ENCODE data around the gene KIAA1671. TPM values are rescaled to one million over a fixed set of nuclear protein-coding genes. Genes with fewer than 3 reads are reported as not detected.

The KIAA1671 gene
- total RNA-seq, 6 donors from 2014 or later: 30.9 to 57.7 (median 42.1) TPM

DNA sequence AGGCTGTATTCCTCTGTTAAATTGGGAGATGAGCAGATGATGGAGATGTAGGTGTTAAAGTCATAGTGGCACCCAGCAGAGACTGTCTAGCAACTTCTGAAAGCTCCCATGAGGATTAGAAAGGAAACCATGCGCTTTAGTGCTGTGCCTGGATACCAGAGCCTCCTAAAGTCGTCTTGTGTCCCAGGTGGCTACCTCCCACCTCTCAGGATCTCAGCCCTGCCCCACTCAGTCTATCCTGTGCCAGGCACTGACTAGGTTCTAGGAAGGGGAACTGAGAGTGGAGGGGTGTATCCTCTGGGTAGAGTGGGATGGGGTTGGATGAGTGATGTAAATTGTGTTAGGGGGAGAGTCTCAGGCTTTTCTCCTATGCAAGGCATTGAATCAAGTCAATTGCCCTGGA is 60.2 kb downstream of the KIAA1671 start:
- DNase-seq: no peak
- Histone ChIP-seq H3K27ac (peak overlapping the region; percentile 13 to 70 (median 66)), H3K4me3 (no peak overlapping the region), H3K4me1 (peaks cover 12 to 26% (median 21%) of the 10 kb centered on the region in 4 donors), H3K36me3 (no peaks in the 10 kb centered on the region), H3K9me3 (no peaks in the 10 kb centered on the region), H3K27me3 (no peaks in the 10 kb centered on the region)
- 56 to 70% methylated on average over 2 of the region's 2 CpGs for WGBS, 2 donors
- no peak for TF ChIP-seq POLR2AphosphoS5 (IDR thresholded peaks at IDR 0.05)
- TF ChIP-seq POLR2A (IDR thresholded peaks at IDR 0.05): no peak
- TF ChIP-seq EP300 (IDR thresholded peaks at IDR 0.05): no peak
- TF ChIP-seq, protein P1, sequence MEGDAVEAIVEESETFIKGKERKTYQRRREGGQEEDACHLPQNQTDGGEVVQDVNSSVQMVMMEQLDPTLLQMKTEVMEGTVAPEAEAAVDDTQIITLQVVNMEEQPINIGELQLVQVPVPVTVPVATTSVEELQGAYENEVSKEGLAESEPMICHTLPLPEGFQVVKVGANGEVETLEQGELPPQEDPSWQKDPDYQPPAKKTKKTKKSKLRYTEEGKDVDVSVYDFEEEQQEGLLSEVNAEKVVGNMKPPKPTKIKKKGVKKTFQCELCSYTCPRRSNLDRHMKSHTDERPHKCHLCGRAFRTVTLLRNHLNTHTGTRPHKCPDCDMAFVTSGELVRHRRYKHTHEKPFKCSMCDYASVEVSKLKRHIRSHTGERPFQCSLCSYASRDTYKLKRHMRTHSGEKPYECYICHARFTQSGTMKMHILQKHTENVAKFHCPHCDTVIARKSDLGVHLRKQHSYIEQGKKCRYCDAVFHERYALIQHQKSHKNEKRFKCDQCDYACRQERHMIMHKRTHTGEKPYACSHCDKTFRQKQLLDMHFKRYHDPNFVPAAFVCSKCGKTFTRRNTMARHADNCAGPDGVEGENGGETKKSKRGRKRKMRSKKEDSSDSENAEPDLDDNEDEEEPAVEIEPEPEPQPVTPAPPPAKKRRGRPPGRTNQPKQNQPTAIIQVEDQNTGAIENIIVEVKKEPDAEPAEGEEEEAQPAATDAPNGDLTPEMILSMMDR (IDR thresholded peaks at IDR 0.05): no peak
- ATAC-seq (ENCODE audit: low FRiP score in 2 of 2): peak in 1 of 2 donors; percentile 44

DNA sequence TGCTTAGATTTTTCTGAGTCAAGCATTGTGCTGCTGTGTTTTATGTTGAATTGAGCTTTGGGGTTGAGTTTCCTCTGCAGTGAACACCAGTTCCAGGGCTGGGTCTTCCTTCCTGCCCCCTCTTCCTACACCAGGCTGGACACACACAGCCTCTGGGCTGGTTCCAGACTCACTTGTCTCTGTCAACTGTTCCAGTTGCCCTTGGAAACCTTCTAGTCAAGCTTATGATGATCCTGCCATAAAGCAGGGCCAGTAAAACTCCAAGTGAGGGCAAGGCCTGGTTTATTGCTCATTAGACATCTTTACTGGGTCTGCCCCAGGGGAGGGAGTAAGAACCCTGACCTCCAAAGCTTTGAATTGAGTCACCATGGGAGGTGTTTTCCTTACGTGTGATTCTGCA is 61.1 kb downstream of the KIAA1671 start:
- DNase-seq (no peak), ATAC-seq (ENCODE audit: low FRiP score in 2 of 2) (peak in 1 of 2 donors; percentile 36)
- H3K27ac ChIP-seq: peak overlapping the region in 3 of 4 donors; percentile 2 to 70 (median 68)
- TF ChIP-seq POLR2A (IDR thresholded peaks at IDR 0.05) (no peak), EP300 (IDR thresholded peaks at IDR 0.05) (peak in 1 of 4 donors; percentile 25), POLR2AphosphoS5 (IDR thresholded peaks at IDR 0.05) (peak in 1 of 2 donors; percentile 45)
- H3K9me3 ChIP-seq: no peaks in the 10 kb centered on the region
- 74 to 86% methylated on average over 1 of the region's 1 CpG for WGBS, 2 donors
- no peaks in the 10 kb centered on the region for H3K27me3 ChIP-seq
- peaks cover 12 to 33% (median 23%) of the 10 kb centered on the region in 4 donors for H3K4me1 ChIP-seq
- no peak overlapping the region for H3K4me3 ChIP-seq
- H3K36me3 ChIP-seq: no peaks in the 10 kb centered on the region

DNA sequence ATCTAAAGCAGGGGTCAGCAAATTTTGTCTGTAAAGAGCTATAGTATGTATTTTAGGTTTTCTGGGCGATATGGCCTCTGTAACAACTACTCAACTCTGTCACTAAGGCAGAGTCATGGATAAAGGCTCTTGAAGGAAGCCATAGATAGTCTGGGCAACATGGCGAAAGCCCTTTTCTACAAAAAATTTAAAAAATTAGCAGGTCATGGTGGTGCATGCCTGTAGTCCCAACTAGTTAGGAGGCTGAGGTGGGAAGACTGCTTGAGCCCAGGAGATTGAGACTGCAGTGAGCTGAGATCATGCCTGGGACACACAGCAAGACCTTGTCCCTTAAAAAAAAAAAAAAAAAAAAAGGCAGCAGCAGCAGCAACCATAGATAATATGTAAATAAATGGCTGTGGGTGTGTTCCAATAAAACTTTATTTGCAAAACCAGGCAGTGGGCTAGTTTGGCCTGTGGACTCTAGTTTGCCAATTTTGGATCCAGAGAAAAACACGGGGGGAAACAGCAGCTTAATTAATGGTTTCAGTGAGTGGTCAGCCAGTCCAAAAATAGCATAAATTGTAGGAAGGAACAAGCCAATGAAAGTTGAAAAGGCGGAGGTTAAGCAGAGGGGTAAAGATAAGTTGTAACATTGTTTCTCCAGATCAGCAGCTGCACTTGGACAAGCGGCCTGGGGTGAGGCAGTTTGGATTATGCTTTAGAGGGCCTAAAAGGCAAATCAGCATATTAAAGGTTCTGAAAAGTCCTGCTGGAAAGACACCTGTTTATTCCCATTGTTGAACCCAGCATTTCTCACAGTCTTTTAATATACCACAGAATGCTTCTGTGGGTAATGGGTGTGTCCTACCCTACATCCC is 62.6 kb downstream of the KIAA1671 start:
- no peak for DNase-seq
- Histone ChIP-seq H3K9me3 (no peaks in the 10 kb centered on the region), H3K4me3 (no peak overlapping the region), H3K36me3 (no peaks in the 10 kb centered on the region), H3K4me1 (peaks cover 12 to 39% (median 25%) of the 10 kb centered on the region in 4 donors), H3K27me3 (no peaks in the 10 kb centered on the region), H3K27ac (peak overlapping the region in 3 of 4 donors; percentile 22 to 41 (median 35))
- 70 to 78% methylated on average over 5 of the region's 5 CpGs for WGBS, 2 donors
- TF ChIP-seq EP300 (IDR thresholded peaks at IDR 0.05) (no peak), POLR2A (IDR thresholded peaks at IDR 0.05) (no peak), POLR2AphosphoS5 (IDR thresholded peaks at IDR 0.05) (no peak)
- TF ChIP-seq, protein P1 (IDR thresholded peaks at IDR 0.05): no peak
- ATAC-seq (ENCODE audit: low FRiP score in 2 of 2): no peak

DNA sequence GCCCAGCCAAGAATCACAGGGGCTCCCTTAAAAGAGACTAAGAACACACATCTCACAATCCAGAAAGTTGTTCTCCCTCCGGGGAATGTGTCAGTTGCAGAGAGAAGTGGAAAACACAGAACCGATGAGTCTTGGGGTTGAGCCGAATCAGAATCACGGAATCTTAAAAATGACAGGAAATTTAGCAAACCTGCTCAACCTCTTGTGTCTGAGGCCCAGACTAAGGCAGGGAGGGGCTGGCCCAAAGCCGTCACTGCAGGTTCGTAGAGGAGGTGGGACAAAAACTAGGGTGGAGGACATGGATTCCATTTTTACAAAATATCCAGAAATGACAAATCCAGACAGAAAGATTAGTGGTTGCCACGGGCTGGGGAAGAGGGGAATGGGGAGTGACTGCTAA is 63.8 kb downstream of the KIAA1671 start:
- no peaks in the 10 kb centered on the region for H3K36me3 ChIP-seq
- H3K4me3 ChIP-seq: no peak overlapping the region
- WGBS, 2 donors: 89 to 90% methylated on average over 7 of the region's 7 CpGs
- peak overlapping the region in 2 of 4 donors; percentile 14 to 32 for H3K27ac ChIP-seq
- TF ChIP-seq POLR2A (IDR thresholded peaks at IDR 0.05) (no peak), EP300 (IDR thresholded peaks at IDR 0.05) (no peak), POLR2AphosphoS5 (IDR thresholded peaks at IDR 0.05) (no peak)
- ATAC-seq (ENCODE audit: low FRiP score in 2 of 2) (no peak), DNase-seq (no peak)
- H3K9me3 ChIP-seq: no peaks in the 10 kb centered on the region
- no peaks in the 10 kb centered on the region for H3K27me3 ChIP-seq
- H3K4me1 ChIP-seq: peaks cover 16 to 43% (median 25%) of the 10 kb centered on the region in 4 donors

DNA sequence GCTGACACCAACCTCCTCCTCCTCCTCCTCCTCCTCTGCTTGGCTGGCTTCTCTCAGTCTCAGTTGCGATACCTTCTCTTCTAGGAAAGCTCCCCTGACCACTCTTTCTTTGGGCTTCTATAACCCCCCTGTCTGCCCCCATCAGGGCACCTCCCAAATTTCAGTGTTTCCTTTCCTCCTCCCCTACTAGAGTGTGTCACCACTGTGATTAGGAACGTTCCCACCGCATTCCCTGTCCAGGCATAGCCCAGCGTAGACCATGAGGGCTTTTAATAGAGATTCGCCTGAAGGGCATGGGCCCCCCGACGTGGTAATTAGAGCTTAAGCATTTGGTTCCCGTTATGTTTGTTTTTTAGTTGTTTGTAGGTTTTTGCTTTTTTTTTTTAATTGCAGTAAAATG is 65.5 kb downstream of the KIAA1671 start:
- DNase-seq (no peak), ATAC-seq (ENCODE audit: low FRiP score in 2 of 2) (no peak)
- Histone ChIP-seq H3K36me3 (no peaks in the 10 kb centered on the region), H3K4me3 (no peak overlapping the region), H3K9me3 (no peaks in the 10 kb centered on the region), H3K27ac (peak overlapping the region in 2 of 4 donors; percentile 22 to 48), H3K27me3 (no peaks in the 10 kb centered on the region), H3K4me1 (peaks cover 9 to 36% (median 16%) of the 10 kb centered on the region in 4 donors)
- WGBS, 2 donors: 72 to 77% methylated on average over 8 of the region's 8 CpGs
- TF ChIP-seq EP300 (IDR thresholded peaks at IDR 0.05): no peak
- TF ChIP-seq POLR2A (IDR thresholded peaks at IDR 0.05): no peak
- TF ChIP-seq, protein P1 (IDR thresholded peaks at IDR 0.05): no peak
- no peak for TF ChIP-seq POLR2AphosphoS5 (IDR thresholded peaks at IDR 0.05)
